GM21529 (cell line): ENCODE data around the gene AP3B1.
A peak's percentile ranks its signal among the peaks of the same experiment; 100 is the strongest.
"Not testable (repeated sequence)": the region's sequence is repeated elsewhere in the genome, so short reads cannot be mapped to it uniquely, and the experiment has no call there.

Experiments used
- ATAC-seq: cut with Tn5 transposase; IDR thresholded peaks from one replicate; pipeline ENCODE4 v1.9.1; 2021; ENCODE audit not compliant: unreplicated experiment

Gene AP3B1

GRCh38 chr5:78245136-78245535, 49.4 kb downstream of the AP3B1 start:
- no peak for ATAC-seq

- ATAC-seq: no peak
Observed at GRCh38 chr5:78243639-78244038, 50.9 kb downstream of the AP3B1 start.

GRCh38 chr5:78243091-78243490, 51.4 kb downstream of the AP3B1 start:
- no peak for ATAC-seq

- ATAC-seq: no peak
Observed at GRCh38 chr5:78242001-78242400, 52.5 kb downstream of the AP3B1 start.

GRCh38 chr5:78237911-78238310, 56.6 kb downstream of the AP3B1 start:
- ATAC-seq: no peak

- ATAC-seq: no peak
Observed at GRCh38 chr5:78236046-78236445, 58.5 kb downstream of the AP3B1 start.

GRCh38 chr5:78235289-78235688, 59.2 kb downstream of the AP3B1 start:
- ATAC-seq: no peak

GRCh38 chr5:78234804-78235203, 59.7 kb downstream of the AP3B1 start:
- ATAC-seq: no peak

GRCh38 chr5:78232163-78232562, 62.3 kb downstream of the AP3B1 start:
- no peak for ATAC-seq

GRCh38 chr5:78224358-78224757, 70.1 kb downstream of the AP3B1 start:
- no peak for ATAC-seq

GRCh38 chr5:78221964-78222451, 72.5 kb downstream of the AP3B1 start:
- peak; percentile 99 for ATAC-seq

GRCh38 chr5:78221467-78221866, 73.0 kb downstream of the AP3B1 start:
- ATAC-seq: no peak

- no peak for ATAC-seq
Observed at GRCh38 chr5:78215972-78216371, 78.5 kb downstream of the AP3B1 start.

- ATAC-seq: no peak
Observed at GRCh38 chr5:78215565-78215964, 78.9 kb downstream of the AP3B1 start.

- ATAC-seq: no peak
Observed at GRCh38 chr5:78213799-78214198, 80.7 kb downstream of the AP3B1 start.

GRCh38 chr5:78211052-78211451, 83.4 kb downstream of the AP3B1 start:
- ATAC-seq: no peak

GRCh38 chr5:78204241-78204640, 90.3 kb downstream of the AP3B1 start:
- ATAC-seq: no peak

- no peak for ATAC-seq
Observed at GRCh38 chr5:78203815-78204214, 90.7 kb downstream of the AP3B1 start.

- no peak for ATAC-seq
Observed at GRCh38 chr5:78190402-78190801, 104.1 kb downstream of the AP3B1 start.

GRCh38 chr5:78188681-78189080, 105.8 kb downstream of the AP3B1 start:
- not testable (repeated sequence) for ATAC-seq

GRCh38 chr5:78187172-78187571, 107.3 kb downstream of the AP3B1 start:
- no peak for ATAC-seq

GRCh38 chr5:78182838-78183237, 111.7 kb downstream of the AP3B1 start:
- ATAC-seq: no peak

GRCh38 chr5:78178356-78178755, 116.1 kb downstream of the AP3B1 start:
- no peak for ATAC-seq

- ATAC-seq: not testable (repeated sequence)
Observed at GRCh38 chr5:78170335-78170734, 124.2 kb downstream of the AP3B1 start.
